HG03558 (cell line): ENCODE results near the gene PPP3CA.

ENCODE experiments used
- ATAC-seq: cut with Tn5 transposase; IDR thresholded peaks from one replicate; pipeline ENCODE4 v1.9.1; 2021; ENCODE audit warnings: moderate number of reproducible peaks; ENCODE audit not compliant: unreplicated experiment; ENCODE audit errors: extremely low read depth

Gene PPP3CA

GRCh38 chr4:100988876-100989275, 358.4 kb downstream of the PPP3CA start:
- ATAC-seq = no peak

DNA sequence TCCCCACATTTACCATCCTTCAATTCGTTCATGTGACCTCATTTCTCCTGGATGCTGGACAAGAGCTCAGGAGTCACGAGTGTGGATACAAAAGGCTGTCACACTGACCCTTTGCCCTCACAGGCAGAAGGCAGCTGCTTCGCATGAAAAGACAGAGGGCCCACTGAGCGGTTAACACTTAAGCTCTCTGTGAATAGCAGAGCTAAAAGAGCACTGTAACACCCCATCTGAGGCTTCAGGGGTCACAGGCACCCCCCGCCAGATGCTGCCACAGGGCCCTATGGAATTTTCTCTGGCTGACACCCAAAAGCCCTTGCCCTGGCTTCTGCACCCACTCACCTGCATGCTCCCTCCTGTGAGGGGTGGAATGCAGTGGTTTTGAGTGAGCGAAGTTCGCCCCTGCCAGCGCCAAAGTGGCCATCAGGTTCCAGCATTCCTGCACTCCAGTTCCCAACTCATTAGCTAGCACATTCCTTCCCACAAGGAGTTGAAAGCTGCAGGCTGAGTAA, 360.9 kb downstream of the PPP3CA start:
- no peak for ATAC-seq

- ATAC-seq = no peak
These were observed 361.8 kb downstream of the PPP3CA start for GRCh38 chr4:100985576-100985975.

DNA sequence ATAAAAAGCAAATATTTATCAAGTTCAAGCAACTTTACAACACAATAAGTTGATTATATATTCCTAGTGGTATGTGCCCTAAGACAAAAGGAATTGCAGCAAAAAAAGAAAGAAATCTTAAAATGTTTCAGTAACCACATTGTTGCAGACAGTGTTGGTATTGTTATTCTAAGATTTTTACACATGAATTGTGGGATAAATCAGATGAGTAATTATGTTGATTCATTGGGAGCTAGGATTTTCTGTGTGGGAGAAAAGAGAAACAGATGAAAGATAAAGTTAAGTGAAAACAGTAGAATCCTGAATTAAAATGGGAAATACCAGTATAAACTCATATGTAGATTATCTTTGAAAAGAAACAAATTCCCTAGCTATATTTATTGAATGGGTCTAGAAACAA, 362.4 kb downstream of the PPP3CA start:
- ATAC-seq = no peak

- no peak for ATAC-seq
These were observed 363.9 kb downstream of the PPP3CA start for GRCh38 chr4:100983426-100983825.

DNA sequence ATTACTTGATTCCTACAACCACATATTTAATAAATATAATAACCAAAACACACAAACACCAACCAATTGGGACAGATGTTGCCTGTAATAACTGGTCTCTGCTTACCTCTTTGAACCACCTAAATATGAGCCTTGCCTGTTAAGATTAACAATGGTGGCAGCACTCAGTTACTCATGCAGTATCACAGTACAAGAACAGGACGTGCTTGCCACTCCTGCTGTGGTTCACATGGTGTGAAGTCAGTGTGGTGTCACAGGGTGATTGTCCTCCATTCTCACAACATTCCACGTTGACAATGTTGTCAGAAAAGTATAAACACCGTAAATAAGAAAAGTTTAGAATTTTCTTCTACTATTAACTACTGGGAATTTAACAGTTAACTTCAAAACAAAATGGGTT, 365.0 kb downstream of the PPP3CA start:
- ATAC-seq = no peak

DNA sequence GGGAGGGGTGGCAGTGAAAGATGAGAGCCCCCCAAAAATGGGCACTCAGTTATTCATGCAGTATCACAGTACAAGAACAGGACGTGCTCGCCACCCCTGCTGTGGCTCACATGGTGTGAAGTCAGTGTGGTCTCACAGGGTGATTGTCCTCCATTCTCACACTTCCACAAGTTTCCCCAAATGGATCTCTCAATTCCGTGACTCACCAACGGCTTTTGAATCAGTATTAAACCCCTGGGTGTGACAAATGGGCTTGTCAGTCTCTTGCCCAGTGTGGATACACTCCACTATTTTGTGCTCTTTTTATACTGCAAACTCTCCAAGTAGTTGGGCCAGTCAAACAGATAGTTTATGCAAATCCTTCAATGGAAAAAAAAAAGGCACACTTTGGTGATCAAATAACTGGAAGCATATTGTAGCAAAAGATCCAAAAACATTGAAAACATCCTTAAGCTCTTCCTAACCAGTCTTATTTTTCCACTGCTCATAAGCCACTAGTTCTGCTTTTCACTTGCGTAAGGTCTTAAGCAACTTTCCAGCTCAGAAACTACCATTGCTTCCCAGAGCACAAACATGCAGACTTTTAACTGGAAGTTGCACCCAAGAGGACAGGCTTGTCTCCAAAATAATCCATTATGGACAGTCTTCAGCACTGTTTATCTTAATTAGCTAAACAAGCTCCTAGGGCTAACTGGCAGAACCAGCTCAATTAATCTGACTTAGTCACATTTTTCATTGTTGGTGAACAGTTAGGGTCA, 365.7 kb downstream of the PPP3CA start:
- no peak for ATAC-seq

- no peak for ATAC-seq
These were observed 367.6 kb downstream of the PPP3CA start for GRCh38 chr4:100979736-100980135.

DNA sequence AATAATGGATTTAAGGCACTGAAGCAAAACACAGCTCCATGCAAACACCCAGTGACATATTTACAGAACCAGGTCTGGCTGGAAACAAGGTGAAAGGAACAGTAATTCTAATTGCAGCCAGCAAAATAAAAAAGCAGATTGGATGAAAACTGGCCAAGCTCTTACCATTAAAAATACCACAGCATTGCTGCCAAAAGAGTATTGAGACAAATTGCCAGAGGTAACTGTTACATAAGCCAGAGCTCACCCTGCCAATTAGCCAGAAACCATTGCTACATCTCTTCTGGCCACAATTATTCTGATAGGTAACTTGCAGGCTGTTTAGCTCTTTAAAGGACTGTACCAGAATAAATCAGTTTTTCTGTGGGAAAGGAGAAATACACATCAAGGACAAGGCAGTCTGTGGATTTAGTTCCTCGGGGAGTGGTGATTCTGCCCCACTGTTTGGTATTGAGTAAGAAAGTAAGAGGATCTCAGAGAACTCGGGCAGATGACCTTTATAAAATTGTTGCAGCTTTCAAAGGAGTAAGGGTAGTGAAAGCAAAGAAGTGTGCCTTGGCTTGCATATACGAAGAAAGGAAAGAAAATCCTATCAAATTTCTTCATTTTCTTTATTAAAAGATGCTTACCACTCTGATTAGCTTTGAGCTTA, 369.5 kb downstream of the PPP3CA start:
- no peak for ATAC-seq

DNA sequence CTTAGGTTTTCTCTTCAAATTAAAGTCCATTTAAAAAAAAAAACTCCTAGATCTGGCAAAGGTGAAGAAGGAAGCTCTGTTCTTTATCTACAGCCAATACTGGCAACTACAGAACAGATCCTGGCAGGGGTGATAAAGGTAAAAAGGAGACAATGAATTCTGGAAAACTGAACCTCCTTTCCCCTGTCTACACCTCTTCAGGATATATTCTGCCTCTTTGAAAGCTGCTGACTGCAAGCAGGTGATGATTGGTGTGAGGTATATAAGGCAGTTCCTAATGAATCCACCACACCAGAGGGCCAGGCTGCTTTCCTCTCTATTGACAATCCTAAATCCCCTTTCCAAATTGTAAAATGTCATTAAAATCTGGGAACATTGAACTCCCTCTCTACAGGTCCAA, 370.1 kb downstream of the PPP3CA start:
- ATAC-seq = no peak
